ENCODE data around the gene PTHLH. TPM values are rescaled to one million over a fixed set of nuclear protein-coding genes. Genes with fewer than 3 reads are reported as not detected.

The PTHLH gene
- total RNA-seq, 1 donor from 2014 or later, result 82.1 TPM

DNA sequence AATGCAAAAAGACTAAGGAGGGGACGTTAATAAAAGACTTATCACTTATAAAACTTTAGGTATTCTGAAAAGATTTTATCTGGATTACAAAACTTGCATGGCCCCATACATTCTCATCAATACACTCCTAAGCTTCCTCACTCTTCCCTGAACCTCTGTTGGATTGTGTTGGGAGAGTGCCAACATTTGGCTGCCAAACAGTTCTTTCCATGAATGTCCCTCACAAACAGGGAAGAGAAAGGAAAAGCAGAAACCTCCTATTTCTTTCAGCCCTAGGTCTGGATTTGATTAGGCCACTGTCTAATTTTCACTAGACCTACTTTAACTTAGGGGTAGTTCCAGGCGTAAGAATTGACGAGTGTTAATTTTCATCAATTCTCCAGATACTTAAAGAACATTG lies 11.7 kb downstream of the PTHLH start:
- FAIRE-seq (no peak), DNase-seq (ENCODE audit: low read depth) (no peak)
- Histone ChIP-seq H3K4me3 (ENCODE audit: low read depth, low read length) (no peak overlapping the region), H3K36me3 (ENCODE audit: control insufficient read depth, insufficient read depth, low read length) (peaks cover 5% of the 10 kb centered on the region), H3K27me3 (ENCODE audit: control insufficient read depth, insufficient read depth, low read length) (no peaks in the 10 kb centered on the region)
- TF ChIP-seq, protein P1, sequence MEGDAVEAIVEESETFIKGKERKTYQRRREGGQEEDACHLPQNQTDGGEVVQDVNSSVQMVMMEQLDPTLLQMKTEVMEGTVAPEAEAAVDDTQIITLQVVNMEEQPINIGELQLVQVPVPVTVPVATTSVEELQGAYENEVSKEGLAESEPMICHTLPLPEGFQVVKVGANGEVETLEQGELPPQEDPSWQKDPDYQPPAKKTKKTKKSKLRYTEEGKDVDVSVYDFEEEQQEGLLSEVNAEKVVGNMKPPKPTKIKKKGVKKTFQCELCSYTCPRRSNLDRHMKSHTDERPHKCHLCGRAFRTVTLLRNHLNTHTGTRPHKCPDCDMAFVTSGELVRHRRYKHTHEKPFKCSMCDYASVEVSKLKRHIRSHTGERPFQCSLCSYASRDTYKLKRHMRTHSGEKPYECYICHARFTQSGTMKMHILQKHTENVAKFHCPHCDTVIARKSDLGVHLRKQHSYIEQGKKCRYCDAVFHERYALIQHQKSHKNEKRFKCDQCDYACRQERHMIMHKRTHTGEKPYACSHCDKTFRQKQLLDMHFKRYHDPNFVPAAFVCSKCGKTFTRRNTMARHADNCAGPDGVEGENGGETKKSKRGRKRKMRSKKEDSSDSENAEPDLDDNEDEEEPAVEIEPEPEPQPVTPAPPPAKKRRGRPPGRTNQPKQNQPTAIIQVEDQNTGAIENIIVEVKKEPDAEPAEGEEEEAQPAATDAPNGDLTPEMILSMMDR (IDR thresholded peaks at IDR 0.05; ENCODE audit: insufficient read depth, low read length, severe bottlenecking), result no peak

DNA sequence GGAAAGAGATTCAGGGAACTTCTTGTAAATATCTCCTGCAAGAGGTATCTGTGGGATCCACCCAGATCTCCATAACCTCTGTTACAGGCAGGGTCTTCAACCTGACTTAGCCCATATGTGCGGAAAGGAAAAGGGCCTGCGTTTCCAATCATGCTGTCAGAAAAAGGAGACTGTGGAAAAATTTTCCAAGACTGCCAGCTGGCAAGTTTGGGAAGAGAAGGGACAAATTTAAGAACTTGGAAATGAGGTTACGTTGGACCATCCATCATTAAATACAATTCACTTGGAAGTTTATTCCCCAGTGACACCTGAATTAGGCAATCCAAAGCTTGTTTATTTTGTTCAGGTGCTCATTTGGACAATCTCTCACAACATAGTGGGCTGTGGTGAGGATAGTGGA lies 13.9 kb downstream of the PTHLH start:
- H3K4me3 ChIP-seq (ENCODE audit: low read depth, low read length), result no peak overlapping the region
- TF ChIP-seq, protein P1 (IDR thresholded peaks at IDR 0.05; ENCODE audit: insufficient read depth, low read length, severe bottlenecking), result no peak
- peaks cover 5% of the 10 kb centered on the region for H3K36me3 ChIP-seq (ENCODE audit: control insufficient read depth, insufficient read depth, low read length)
- DNase-seq (ENCODE audit: low read depth), result no peak
- FAIRE-seq, result no peak
- H3K27me3 ChIP-seq (ENCODE audit: control insufficient read depth, insufficient read depth, low read length), result no peaks in the 10 kb centered on the region

DNA sequence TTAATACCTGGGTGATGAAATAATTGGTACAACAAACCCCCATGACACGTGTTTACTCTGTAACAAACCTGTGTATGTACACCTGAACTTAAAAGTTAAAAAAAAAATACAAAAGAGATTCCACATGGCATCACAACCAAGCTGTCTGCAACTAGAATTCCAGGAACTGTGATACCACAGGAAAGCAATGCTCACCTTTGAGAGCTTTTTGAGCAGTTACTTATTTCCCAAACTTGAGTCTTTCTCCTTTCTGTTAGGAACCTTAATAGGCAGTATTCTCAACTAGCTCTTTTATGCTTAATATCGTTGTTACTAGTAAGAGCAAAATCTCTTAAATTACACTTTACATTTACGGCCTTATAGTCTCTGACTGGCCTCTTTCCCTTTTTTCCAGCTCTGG lies 15.2 kb downstream of the PTHLH start:
- Histone ChIP-seq H3K4me3 (ENCODE audit: low read depth, low read length) (no peak overlapping the region), H3K27me3 (ENCODE audit: control insufficient read depth, insufficient read depth, low read length) (no peaks in the 10 kb centered on the region), H3K36me3 (ENCODE audit: control insufficient read depth, insufficient read depth, low read length) (peaks cover 1% of the 10 kb centered on the region)
- FAIRE-seq (no peak), DNase-seq (ENCODE audit: low read depth) (peak; percentile 65)
- TF ChIP-seq, protein P1 (IDR thresholded peaks at IDR 0.05; ENCODE audit: insufficient read depth, low read length, severe bottlenecking), result no peak

DNA sequence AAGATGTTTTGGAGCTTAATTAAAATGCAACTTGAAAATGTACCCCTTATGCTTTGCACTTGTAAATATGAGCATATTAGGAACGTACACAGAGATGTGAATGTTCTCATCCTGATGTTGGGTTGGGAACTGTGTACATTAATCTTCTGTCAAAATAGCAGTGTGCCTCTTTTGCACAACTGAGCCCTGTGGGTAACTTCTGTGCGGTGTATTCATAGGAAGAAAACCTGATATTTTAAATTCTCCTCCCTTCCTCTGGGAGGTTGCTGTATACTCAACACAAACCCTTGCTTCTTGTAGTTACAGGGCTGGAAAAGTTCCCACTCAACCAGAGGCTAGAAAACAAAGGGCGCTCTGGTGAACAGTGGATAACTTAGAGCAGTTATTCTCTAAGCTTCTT lies 18.7 kb downstream of the PTHLH start:
- Histone ChIP-seq H3K36me3 (ENCODE audit: control insufficient read depth, insufficient read depth, low read length) (no peaks in the 10 kb centered on the region), H3K4me3 (ENCODE audit: low read depth, low read length) (no peak overlapping the region), H3K27me3 (ENCODE audit: control insufficient read depth, insufficient read depth, low read length) (no peaks in the 10 kb centered on the region)
- no peak for DNase-seq (ENCODE audit: low read depth)
- FAIRE-seq, result no peak
- TF ChIP-seq, protein P1 (IDR thresholded peaks at IDR 0.05; ENCODE audit: insufficient read depth, low read length, severe bottlenecking), result no peak

DNA sequence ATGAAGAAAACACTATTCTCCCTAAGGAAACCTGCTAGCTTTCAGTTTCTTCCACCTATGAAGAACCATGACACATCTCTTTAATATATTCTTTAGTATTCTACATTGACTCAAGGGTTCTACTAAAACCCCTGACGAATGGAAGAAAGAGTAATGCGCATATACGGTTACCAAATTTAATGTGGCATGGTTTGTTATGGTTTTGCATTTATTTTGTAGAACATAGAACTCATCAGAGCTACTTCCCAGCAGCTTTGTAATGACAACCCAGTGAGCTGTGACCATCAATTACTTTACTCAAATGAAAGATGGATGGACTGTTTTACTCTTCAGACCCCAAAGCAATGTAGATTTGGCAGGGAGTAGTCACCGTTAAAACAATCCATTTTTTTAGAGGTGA lies 19.2 kb downstream of the PTHLH start:
- no peak overlapping the region for H3K4me3 ChIP-seq (ENCODE audit: low read depth, low read length)
- no peak for DNase-seq (ENCODE audit: low read depth)
- H3K27me3 ChIP-seq (ENCODE audit: control insufficient read depth, insufficient read depth, low read length), result no peaks in the 10 kb centered on the region
- TF ChIP-seq, protein P1 (IDR thresholded peaks at IDR 0.05; ENCODE audit: insufficient read depth, low read length, severe bottlenecking), result no peak
- FAIRE-seq, result no peak
- H3K36me3 ChIP-seq (ENCODE audit: control insufficient read depth, insufficient read depth, low read length), result no peaks in the 10 kb centered on the region

DNA sequence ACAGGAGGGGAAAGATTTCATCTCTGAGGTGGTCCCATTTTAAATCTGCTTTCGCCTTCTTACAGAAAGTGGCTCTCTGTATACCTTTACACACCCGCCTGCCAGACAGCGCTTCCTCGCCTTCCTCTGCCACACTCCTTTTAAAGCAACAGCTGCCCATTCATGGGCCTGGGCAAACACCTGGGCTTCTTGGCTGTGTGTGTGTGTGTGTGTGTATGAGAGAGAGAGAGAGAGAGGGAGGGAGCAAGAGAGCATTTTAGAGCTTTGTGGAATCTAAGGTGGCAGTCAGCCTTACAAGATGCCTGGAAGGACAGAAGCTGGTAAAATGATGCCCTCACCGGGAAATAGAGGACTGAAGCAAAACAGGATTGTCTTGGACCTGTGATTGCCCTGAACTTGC lies 20.0 kb downstream of the PTHLH start:
- TF ChIP-seq, protein P1 (IDR thresholded peaks at IDR 0.05; ENCODE audit: insufficient read depth, low read length, severe bottlenecking), result no peak
- FAIRE-seq (no peak), DNase-seq (ENCODE audit: low read depth) (peak; percentile 16)
- H3K27me3 ChIP-seq (ENCODE audit: control insufficient read depth, insufficient read depth, low read length), result no peaks in the 10 kb centered on the region
- no peak overlapping the region for H3K4me3 ChIP-seq (ENCODE audit: low read depth, low read length)
- no peaks in the 10 kb centered on the region for H3K36me3 ChIP-seq (ENCODE audit: control insufficient read depth, insufficient read depth, low read length)

Measured in bronchial epithelial cell (primary cell).